Body of pancreas (tissue), 4 donors: ENCODE results near the gene NRBF2. TPM values are rescaled to one million over a fixed set of nuclear protein-coding genes. Genes with fewer than 3 reads are reported as not detected.

Experiments
- ATAC-seq: fragments of 150-250 bp; one replicate; pipeline ENCODE4 v1.9.1; 2016
- DNase-seq, 4 donors: peaks; one replicate each; pipeline ENCODE4 v3.0.0-alpha.2; 2019
- H3K27ac ChIP-seq, 4 donors: fragments of 200-600 bp; sonication (generic); 1 replicate in 3 of 4; 2 replicates in 1 of 4; pipeline versions ENCODE4 v1.5.1 to v1.6.1; 2016 to 2019; ENCODE audit warnings: mild to moderate bottlenecking in 1 of 4, mixed read lengths in 1 of 4, moderate library complexity in 1 of 4
- H3K27me3 ChIP-seq, 2 donors: fragments of 200-600 bp; sonication (generic); one replicate each; pipeline ENCODE4 v1.6.0; 2016; ENCODE audit warnings: mild to moderate bottlenecking in 1 of 2
- H3K36me3 ChIP-seq, 2 donors: fragments of 200-600 bp; sonication (generic); replicated peaks in 1 of 2; 2 replicates each; pipeline ENCODE4 v1.5.1; 2016; ENCODE audit warnings: low read depth in 2 of 2; ENCODE audit not compliant: insufficient read depth in 1 of 2
- H3K4me1 ChIP-seq: fragments of 200-600 bp; sonication (generic); one replicate; pipeline ENCODE4 v1.6.0; 2016
- H3K4me3 ChIP-seq, 2 donors: fragments of 200-600 bp; sonication (generic); 1 replicate in 1 of 2; 2 replicates in 1 of 2; pipeline ENCODE4 v1.5.1; 2016 to 2019
- H3K9me3 ChIP-seq, 3 donors: fragments of 200-600 bp; sonication (generic); 1 replicate in 2 of 3; 2 replicates in 1 of 3; pipeline ENCODE4 v1.5.1; 2016
- POLR2A ChIP-seq, 3 donors: fragments of 450-650 bp; IDR thresholded peaks; one replicate each; pipeline ENCODE4 v1.6.1; 2016; ENCODE audit warnings: antibody characterized with exemption in 3 of 3, mild to moderate bottlenecking in 2 of 3
- WGBS, 2 donors: methylation state at CpG; one replicate each; pipeline ENCODE4 v1.1.5; 2017; 5-methylcytosine and 5-hydroxymethylcytosine counted together
- intact Hi-C: fragments of 100-400 bp; cut with DNase I; formaldehyde crosslinking; loops from one replicate; pipeline ENCODE4 v1.15.1; 2023
- total RNA-seq, 2 donors: library from RNA; depleted of rRNA; stranded (reverse); fragments of >200 nt; gene quantifications; one replicate each; pipeline ENCODE4 v1.1.0, GENCODE V29; 2016
- TF ChIP-seq, protein P1 (sequence below), 7 experiments: fragments of 450-650 bp in 4 of 7; fragments of 200-600 bp in 3 of 7; sonication (generic) in 3 of 7; IDR thresholded peaks; one replicate each; pipeline ENCODE4 v1.5.1; 2016 to 2019; ENCODE audit warnings: antibody characterized with exemption in 7 of 7

NRBF2 gene
- total RNA-seq, 2 donors from 2014 or later, result 7.5 to 9.2 TPM

- no peaks in the 10 kb centered on the region for H3K36me3 ChIP-seq
- no peak for TF ChIP-seq POLR2A (IDR thresholded peaks at IDR 0.05)
- TF ChIP-seq, protein P1, sequence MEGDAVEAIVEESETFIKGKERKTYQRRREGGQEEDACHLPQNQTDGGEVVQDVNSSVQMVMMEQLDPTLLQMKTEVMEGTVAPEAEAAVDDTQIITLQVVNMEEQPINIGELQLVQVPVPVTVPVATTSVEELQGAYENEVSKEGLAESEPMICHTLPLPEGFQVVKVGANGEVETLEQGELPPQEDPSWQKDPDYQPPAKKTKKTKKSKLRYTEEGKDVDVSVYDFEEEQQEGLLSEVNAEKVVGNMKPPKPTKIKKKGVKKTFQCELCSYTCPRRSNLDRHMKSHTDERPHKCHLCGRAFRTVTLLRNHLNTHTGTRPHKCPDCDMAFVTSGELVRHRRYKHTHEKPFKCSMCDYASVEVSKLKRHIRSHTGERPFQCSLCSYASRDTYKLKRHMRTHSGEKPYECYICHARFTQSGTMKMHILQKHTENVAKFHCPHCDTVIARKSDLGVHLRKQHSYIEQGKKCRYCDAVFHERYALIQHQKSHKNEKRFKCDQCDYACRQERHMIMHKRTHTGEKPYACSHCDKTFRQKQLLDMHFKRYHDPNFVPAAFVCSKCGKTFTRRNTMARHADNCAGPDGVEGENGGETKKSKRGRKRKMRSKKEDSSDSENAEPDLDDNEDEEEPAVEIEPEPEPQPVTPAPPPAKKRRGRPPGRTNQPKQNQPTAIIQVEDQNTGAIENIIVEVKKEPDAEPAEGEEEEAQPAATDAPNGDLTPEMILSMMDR (IDR thresholded peaks at IDR 0.05), result no peak
- no peak for DNase-seq
- ATAC-seq, result no peak
- no peak overlapping the region for H3K27ac ChIP-seq
- H3K4me1 ChIP-seq, result no peaks in the 10 kb centered on the region
- H3K4me3 ChIP-seq, result no peak overlapping the region
- intact Hi-C loops, result no loop called here
- H3K27me3 ChIP-seq, result no peaks in the 10 kb centered on the region
- no peaks in the 10 kb centered on the region for H3K9me3 ChIP-seq
These were observed 14.1 kb upstream of the NRBF2 start for GRCh38 chr10:63119041-63119440.

DNA sequence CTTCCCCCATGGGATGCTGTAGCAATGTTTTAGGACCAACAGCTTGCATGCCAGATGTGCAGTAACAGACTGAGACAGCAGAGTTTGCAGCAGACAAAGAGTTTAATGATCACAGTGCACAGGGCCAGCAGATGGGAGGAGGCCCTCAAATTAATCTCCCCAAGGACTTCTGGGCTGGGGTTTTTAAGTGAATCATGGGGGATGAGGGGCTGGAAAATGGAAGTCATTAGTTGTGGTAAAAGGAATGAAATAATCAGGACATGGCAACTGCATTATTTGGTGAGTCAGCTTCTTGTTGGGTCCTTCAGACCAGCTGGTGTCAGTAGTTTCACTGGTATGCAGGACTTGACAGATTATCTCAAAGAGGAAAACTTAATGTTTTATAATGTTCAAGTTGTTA is 12.6 kb upstream of the NRBF2 start:
- intact Hi-C loops, result no loop called here
- no peaks in the 10 kb centered on the region for H3K4me1 ChIP-seq
- H3K9me3 ChIP-seq, result no peaks in the 10 kb centered on the region
- ATAC-seq, result no peak
- peak in 1 of 4 donors; percentile 27 for DNase-seq
- no peaks in the 10 kb centered on the region for H3K27me3 ChIP-seq
- H3K27ac ChIP-seq, result no peak overlapping the region
- no peak overlapping the region for H3K4me3 ChIP-seq
- H3K36me3 ChIP-seq, result no peaks in the 10 kb centered on the region
- no peak for TF ChIP-seq POLR2A (IDR thresholded peaks at IDR 0.05)
- TF ChIP-seq, protein P1 (IDR thresholded peaks at IDR 0.05), result no peak

GRCh38 chr10:63123727-63124362 is 9.3 kb upstream of the NRBF2 start:
- DNase-seq (no peak), ATAC-seq (no peak)
- H3K4me3 ChIP-seq, result no peak overlapping the region
- no peaks in the 10 kb centered on the region for H3K36me3 ChIP-seq
- WGBS, 2 donors, result 63 to 71% methylated on average over 2 of the region's 2 CpGs
- no peak overlapping the region for H3K27ac ChIP-seq
- no peaks in the 10 kb centered on the region for H3K9me3 ChIP-seq
- TF ChIP-seq, protein P1 (IDR thresholded peaks at IDR 0.05), result no peak
- TF ChIP-seq POLR2A (IDR thresholded peaks at IDR 0.05), result no peak
- H3K27me3 ChIP-seq, result no peaks in the 10 kb centered on the region
- no peaks in the 10 kb centered on the region for H3K4me1 ChIP-seq
- intact Hi-C loops, result no loop called here

GRCh38 chr10:63125459-63125858 is 7.7 kb upstream of the NRBF2 start:
- TF ChIP-seq POLR2A (IDR thresholded peaks at IDR 0.05), result no peak
- TF ChIP-seq, protein P1 (IDR thresholded peaks at IDR 0.05), result no peak
- H3K4me1 ChIP-seq, result no peaks in the 10 kb centered on the region
- WGBS, 2 donors, result 56 to 70% methylated on average over 2 of the region's 2 CpGs
- H3K27ac ChIP-seq, result no peak overlapping the region
- no peak for DNase-seq
- ATAC-seq, result no peak
- H3K36me3 ChIP-seq, result no peaks in the 10 kb centered on the region
- intact Hi-C loops, result no loop called here
- no peaks in the 10 kb centered on the region for H3K9me3 ChIP-seq
- no peak overlapping the region for H3K4me3 ChIP-seq
- H3K27me3 ChIP-seq, result no peaks in the 10 kb centered on the region

DNA sequence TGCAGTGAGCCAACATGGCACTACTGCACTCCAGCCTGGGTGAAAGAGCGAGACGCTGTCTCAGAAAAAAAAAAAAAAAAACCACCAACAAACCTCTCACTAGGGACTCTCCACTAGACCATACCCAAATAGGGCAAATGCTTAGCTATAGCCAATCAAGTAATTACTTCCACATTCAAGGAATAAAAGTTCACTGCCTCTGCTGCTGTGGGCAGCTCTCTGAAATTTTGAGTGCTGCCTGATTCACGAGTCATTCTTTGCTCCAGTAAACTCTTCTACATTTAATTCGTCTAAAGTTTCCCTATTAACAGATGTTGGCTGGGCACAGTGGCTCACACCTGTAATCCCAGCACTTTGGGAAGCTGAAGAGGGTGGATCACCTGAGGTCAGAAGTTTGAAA is 4.7 kb upstream of the NRBF2 start:
- no peak for TF ChIP-seq POLR2A (IDR thresholded peaks at IDR 0.05)
- TF ChIP-seq, protein P1 (IDR thresholded peaks at IDR 0.05), result no peak
- ATAC-seq, result no peak
- 76 to 83% methylated on average over 4 of the region's 4 CpGs for WGBS, 2 donors
- H3K27ac ChIP-seq, result no peak overlapping the region
- H3K4me3 ChIP-seq, result no peak overlapping the region
- intact Hi-C loops, result no loop called here
- DNase-seq, result no peak
- no peaks in the 10 kb centered on the region for H3K9me3 ChIP-seq
- no peaks in the 10 kb centered on the region for H3K27me3 ChIP-seq
- no peaks in the 10 kb centered on the region for H3K36me3 ChIP-seq
- peaks cover 4% of the 10 kb centered on the region for H3K4me1 ChIP-seq
